Endometrial microvascular endothelial cells (primary cell): ENCODE measurements around the gene CREB5. TPM values are rescaled to one million over a fixed set of nuclear protein-coding genes. Genes with fewer than 3 reads are reported as not detected.
"Not testable (repeated sequence)": the region's sequence is repeated elsewhere in the genome, so short reads cannot be mapped to it uniquely, and the experiment has no call there.

Source experiments
- in situ Hi-C: cut with HindIII; loops from 2 replicates; pipeline ENCODE4 v1.10.0; 2017; ENCODE audit warnings: low sequenced_read_pairs, low pct_unique_long_range_greater_than_20kb; ENCODE audit errors: inconsistent ontology term
- total RNA-seq: library from RNA; depleted of rRNA; stranded (reverse); fragments of >200 nt; gene quantifications from one replicate; pipeline ENCODE4 v1.2.3, GENCODE V29; 2015; ENCODE audit errors: inconsistent ontology term

Gene CREB5
- total RNA-seq, 1 donor from 2014 or later = 12.6 TPM

- in situ Hi-C loops = no loop called here
Measured at GRCh38 chr7:28815928-28816373, 403.6 kb downstream of the CREB5 start.

- in situ Hi-C loops = no loop called here
Measured at GRCh38 chr7:28818996-28819395, 406.7 kb downstream of the CREB5 start.

GRCh38 chr7:28823582-28823981 lies 411.3 kb downstream of the CREB5 start:
- in situ Hi-C loops = no loop called here

- in situ Hi-C loops = not testable (repeated sequence)
Measured at GRCh38 chr7:28825817-28826448, 413.6 kb downstream of the CREB5 start.

GRCh38 chr7:28830846-28831245 lies 418.5 kb downstream of the CREB5 start:
- in situ Hi-C loops = no loop called here

- in situ Hi-C loops = no loop called here
Measured at GRCh38 chr7:28832669-28833068, 420.4 kb downstream of the CREB5 start.

- in situ Hi-C loops = no loop called here
Measured at GRCh38 chr7:28835800-28836199, 423.5 kb downstream of the CREB5 start.

GRCh38 chr7:28836716-28837115 lies 424.4 kb downstream of the CREB5 start:
- in situ Hi-C loops = no loop called here

- in situ Hi-C loops = no loop called here
Measured at GRCh38 chr7:28837216-28837615, 424.9 kb downstream of the CREB5 start.

GRCh38 chr7:28840592-28840995 lies 428.3 kb downstream of the CREB5 start:
- in situ Hi-C loops = no loop called here

GRCh38 chr7:28841766-28842165 lies 429.4 kb downstream of the CREB5 start:
- in situ Hi-C loops = no loop called here

GRCh38 chr7:28842769-28843295 lies 430.5 kb downstream of the CREB5 start:
- in situ Hi-C loops = no loop called here

GRCh38 chr7:28845106-28845505 lies 432.8 kb downstream of the CREB5 start:
- in situ Hi-C loops = no loop called here

- in situ Hi-C loops = no loop called here
Measured at GRCh38 chr7:28847176-28847575, 434.9 kb downstream of the CREB5 start.

GRCh38 chr7:28847681-28848080 lies 435.4 kb downstream of the CREB5 start:
- in situ Hi-C loops = no loop called here

GRCh38 chr7:28848906-28849305 lies 436.6 kb downstream of the CREB5 start:
- in situ Hi-C loops = no loop called here

- in situ Hi-C loops = no loop called here
Measured at GRCh38 chr7:28850699-28851098, 438.4 kb downstream of the CREB5 start.

GRCh38 chr7:28853150-28853549 lies 440.8 kb downstream of the CREB5 start:
- in situ Hi-C loops = no loop called here

- in situ Hi-C loops = no loop called here
Measured at GRCh38 chr7:28853834-28854749, 441.8 kb downstream of the CREB5 start.

GRCh38 chr7:28854750-28855074 lies 442.4 kb downstream of the CREB5 start:
- in situ Hi-C loops = no loop called here
